H9 (cell line): ENCODE measurements around the gene LRRC61. TPM values are rescaled to one million over a fixed set of nuclear protein-coding genes. Genes with fewer than 3 reads are reported as not detected.
A peak's percentile ranks its signal among the peaks of the same experiment; 100 is the strongest.

Experiments
- DNase-seq: peaks from one replicate; pipeline ENCODE4 v3.0.0-alpha.2; 2017
- H2AFZ ChIP-seq: one replicate; pipeline ENCODE4 v1.6.1; 2013; ENCODE audit warnings: mild to moderate bottlenecking, low read length, control low read depth, moderate library complexity
- H2AK5ac ChIP-seq: 2 replicates; pipeline ENCODE4 v1.6.1; 2013; ENCODE audit warnings: low read length, control low read depth, mixed read lengths; ENCODE audit not compliant: insufficient read length
- H2BK120ac ChIP-seq: one replicate; pipeline ENCODE4 v1.6.1; 2013; ENCODE audit warnings: low read depth, mild to moderate bottlenecking, low read length, control low read depth, inconsistent platforms; ENCODE audit not compliant: poor library complexity, severe bottlenecking
- H2BK12ac ChIP-seq: 2 replicates; pipeline ENCODE4 v1.6.1; 2013; ENCODE audit warnings: low read length, control low read depth, mixed read lengths, low read depth; ENCODE audit not compliant: insufficient read length
- H2BK15ac ChIP-seq: 2 replicates; pipeline ENCODE4 v1.6.1; 2013; ENCODE audit warnings: low read depth, low read length, control low read depth
- H2BK20ac ChIP-seq: one replicate; pipeline ENCODE4 v1.6.1; 2013; ENCODE audit warnings: low read depth, mild to moderate bottlenecking, low read length, control low read depth, inconsistent platforms; ENCODE audit not compliant: poor library complexity, severe bottlenecking
- H2BK5ac ChIP-seq: 2 replicates; pipeline ENCODE4 v1.6.1; 2013; ENCODE audit warnings: low read length, control low read depth, mixed read lengths; ENCODE audit not compliant: insufficient read length
- H3K14ac ChIP-seq: 2 replicates; pipeline ENCODE4 v1.6.1; 2013; ENCODE audit warnings: low read length, control low read depth; ENCODE audit not compliant: insufficient read depth
- H3K18ac ChIP-seq: 2 replicates; pipeline ENCODE4 v1.6.1; 2013; ENCODE audit warnings: low read depth, mild to moderate bottlenecking, mixed read lengths, low read length, control low read depth; ENCODE audit not compliant: insufficient read length
- H3K23ac ChIP-seq: 2 replicates; pipeline ENCODE4 v1.6.1; 2013; ENCODE audit warnings: low read length, control low read depth, mixed read lengths, low read depth; ENCODE audit not compliant: insufficient read length
- H3K23me2 ChIP-seq: 2 replicates; pipeline ENCODE4 v1.6.1; 2013; ENCODE audit warnings: low read depth, mild to moderate bottlenecking, mixed read lengths, low read length, control low read depth; ENCODE audit not compliant: insufficient read length, poor library complexity, severe bottlenecking
- H3K27ac ChIP-seq: 2 replicates; pipeline ENCODE4 v1.5.1; 2013; ENCODE audit warnings: low read length, control low read depth, mixed read lengths, low read depth; ENCODE audit not compliant: insufficient read length
- H3K27me3 ChIP-seq: 2 replicates; pipeline ENCODE4 v1.6.1; 2013; ENCODE audit warnings: low read length, control low read depth, inconsistent platforms; ENCODE audit not compliant: insufficient read depth
- H3K4ac ChIP-seq: 2 replicates; pipeline ENCODE4 v1.6.1; 2013; ENCODE audit warnings: low read depth, mild to moderate bottlenecking, control low read depth, inconsistent platforms, low read length, moderate library complexity
- H3K4me1 ChIP-seq: 2 replicates; pipeline ENCODE4 v1.6.1; 2013; ENCODE audit warnings: low read length, control low read depth, inconsistent platforms; ENCODE audit not compliant: insufficient read depth
- H3K4me2 ChIP-seq: 2 replicates; pipeline ENCODE4 v1.6.1; 2013; ENCODE audit warnings: low read length, control low read depth, mixed read lengths; ENCODE audit not compliant: insufficient read length, insufficient read depth
- H3K56ac ChIP-seq: 2 replicates; pipeline ENCODE4 v1.6.1; 2013; ENCODE audit warnings: low read depth, mild to moderate bottlenecking, mixed read lengths, low read length, control low read depth; ENCODE audit not compliant: insufficient read length
- H3K79me1 ChIP-seq: 2 replicates; pipeline ENCODE4 v1.6.1; 2013; ENCODE audit warnings: low read depth, mild to moderate bottlenecking, moderate library complexity, low read length, control low read depth, inconsistent platforms; ENCODE audit not compliant: insufficient read depth, poor library complexity, severe bottlenecking
- H3K79me2 ChIP-seq: 2 replicates; pipeline ENCODE4 v1.6.1; 2013; ENCODE audit warnings: low read length, control low read depth, inconsistent platforms; ENCODE audit not compliant: insufficient read depth
- H3K9ac ChIP-seq: 2 replicates; pipeline ENCODE4 v1.6.1; 2013; ENCODE audit warnings: low read length, control low read depth, mixed read lengths; ENCODE audit not compliant: insufficient read length; ENCODE audit errors: extremely low read depth
- H3K9me3 ChIP-seq: one replicate; pipeline ENCODE4 v1.6.1; 2013; ENCODE audit warnings: low read depth, low read length, inconsistent platforms; ENCODE audit not compliant: control insufficient read depth
- H3T11ph ChIP-seq: one replicate; pipeline ENCODE4 v1.6.1; 2013; ENCODE audit warnings: mild to moderate bottlenecking, low read length, control low read depth, inconsistent platforms
- H4K20me1 ChIP-seq: one replicate; pipeline ENCODE4 v1.6.1; 2013; ENCODE audit not compliant: control insufficient read depth, insufficient read length, insufficient read depth
- H4K5ac ChIP-seq: 2 replicates; pipeline ENCODE4 v1.6.1; 2013; ENCODE audit warnings: low read depth, mild to moderate bottlenecking, mixed read lengths, low read length, control low read depth; ENCODE audit not compliant: insufficient read length
- H4K8ac ChIP-seq: replicated peaks from 2 replicates; pipeline ENCODE4 v1.6.1; 2013; ENCODE audit warnings: low read length, control low read depth, mixed read lengths, low read depth; ENCODE audit not compliant: insufficient read length
- H4K91ac ChIP-seq: 2 replicates; pipeline ENCODE4 v1.6.1; 2013; ENCODE audit warnings: low read depth, mild to moderate bottlenecking, moderate library complexity, mixed read lengths, low read length, control low read depth; ENCODE audit not compliant: insufficient read length
- H3K27ac Mint-ChIP-seq, 3 experiments: 2 replicates in 2 of 3; 3 replicates in 1 of 3; pipeline ENCODE4 v1.8.0; 2020 to 2021; ENCODE audit warnings: mixed read lengths in 3 of 3, mild to moderate bottlenecking in 1 of 3, moderate library complexity in 1 of 3
- H3K27me3 Mint-ChIP-seq: 2 replicates; pipeline ENCODE4 v1.8.0; 2021; ENCODE audit warnings: low read depth, mild to moderate bottlenecking, moderate library complexity, mixed read lengths
- H3K36me3 Mint-ChIP-seq, 3 experiments: 2 replicates in 2 of 3; 3 replicates in 1 of 3; pipeline ENCODE4 v1.8.0; 2020 to 2021; ENCODE audit warnings: low read depth in 3 of 3, mixed read lengths in 3 of 3; ENCODE audit not compliant: insufficient read depth in 1 of 3
- H3K4me1 Mint-ChIP-seq, 2 experiments: 2 replicates each; pipeline ENCODE4 v1.8.0; 2020; ENCODE audit warnings: mixed read lengths in 2 of 2
- H3K4me3 Mint-ChIP-seq, 2 experiments: 2 replicates in 1 of 2; 3 replicates in 1 of 2; pipeline ENCODE4 v1.8.0; 2020 to 2021; ENCODE audit warnings: mild to moderate bottlenecking in 2 of 2, mixed read lengths in 2 of 2, moderate library complexity in 1 of 2
- H3K9me3 Mint-ChIP-seq, 2 experiments: 2 replicates in 1 of 2; 3 replicates in 1 of 2; pipeline ENCODE4 v1.8.0; 2020; ENCODE audit warnings: mild to moderate bottlenecking in 2 of 2, mixed read lengths in 2 of 2, moderate library complexity in 1 of 2
- WGBS: extraction: QIAGEN DNeasy Blood & Tissue Kit; methylation state at CpG from one replicate; pipeline ENCODE4 v1.1.7; 2013; ENCODE audit warnings: missing lambda C conversion rate, low lambda C conversion rate, mixed read lengths; ENCODE audit not compliant: insufficient read length; ENCODE audit errors: extremely low coverage; 5-methylcytosine and 5-hydroxymethylcytosine counted together
- total RNA-seq: library from RNA; stranded (reverse); gene quantifications from 2 replicates; pipeline ENCODE4 v1.2.1, GENCODE V29; 2021
- TF ChIP-seq, protein P1 (sequence below): fragments of 200-600 bp; sonication (generic); conservative IDR thresholded peaks from 3 replicates; pipeline ENCODE4 v1.8.0; 2021; ENCODE audit warnings: antibody characterized with exemption, mild to moderate bottlenecking

The LRRC61 gene
- total RNA-seq, 1 experiment from 2014 or later = 24.4 TPM

DNA sequence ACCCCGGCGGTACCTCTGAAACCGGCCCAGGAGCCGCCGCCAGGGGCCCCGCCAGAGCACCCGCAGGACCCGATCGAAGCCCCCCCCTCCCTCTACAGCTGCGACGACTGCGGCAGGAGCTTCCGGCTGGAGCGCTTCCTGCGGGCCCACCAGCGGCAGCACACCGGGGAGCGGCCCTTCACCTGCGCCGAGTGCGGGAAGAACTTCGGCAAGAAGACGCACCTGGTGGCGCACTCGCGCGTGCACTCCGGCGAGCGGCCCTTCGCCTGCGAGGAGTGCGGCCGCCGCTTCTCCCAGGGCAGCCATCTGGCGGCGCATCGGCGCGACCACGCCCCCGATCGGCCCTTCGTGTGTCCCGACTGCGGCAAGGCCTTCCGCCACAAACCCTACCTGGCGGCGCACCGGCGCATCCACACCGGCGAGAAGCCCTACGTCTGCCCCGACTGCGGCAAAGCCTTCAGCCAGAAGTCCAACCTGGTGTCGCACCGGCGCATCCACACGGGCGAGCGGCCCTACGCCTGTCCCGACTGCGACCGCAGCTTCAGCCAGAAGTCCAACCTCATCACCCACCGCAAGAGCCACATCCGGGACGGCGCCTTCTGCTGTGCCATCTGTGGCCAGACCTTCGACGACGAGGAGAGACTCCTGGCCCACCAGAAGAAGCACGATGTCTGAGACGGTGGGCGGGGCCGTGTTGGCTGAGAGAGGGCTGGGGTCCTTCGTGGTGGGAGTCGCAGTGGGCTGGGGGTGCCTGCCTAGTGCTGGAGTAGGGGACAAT is 49.3 kb downstream of the LRRC61 start:
- H3K9me3 ChIP-seq = no peaks in the 10 kb centered on the region
- H3K4me1 Mint-ChIP-seq = peaks cover 54 to 66% of the 10 kb centered on the region in 2 experiments
- H3K27ac Mint-ChIP-seq = peak overlapping the region in 2 of 3 experiments; percentile 10 to 94; a peak in 3 of 7 replicates
- no peak overlapping the region for H3K18ac ChIP-seq
- peaks cover 10% of the 10 kb centered on the region; the same call in 1 of the 2 replicates for H3K4me1 ChIP-seq
- no peak overlapping the region for H3T11ph ChIP-seq
- H2AK5ac ChIP-seq = no peak overlapping the region
- H3K27me3 ChIP-seq = no peaks in the 10 kb centered on the region
- H3K4ac ChIP-seq = no peak overlapping the region
- peaks cover 16% of the 10 kb centered on the region for H3K23me2 ChIP-seq
- peaks cover 7% of the 10 kb centered on the region for H3K79me1 ChIP-seq
- peak; percentile 65 for DNase-seq
- H2BK5ac ChIP-seq = no peak overlapping the region
- no peak overlapping the region for H4K8ac ChIP-seq
- H4K91ac ChIP-seq = no peak overlapping the region
- no peaks in the 10 kb centered on the region for H3K9me3 Mint-ChIP-seq
- TF ChIP-seq, protein P1, sequence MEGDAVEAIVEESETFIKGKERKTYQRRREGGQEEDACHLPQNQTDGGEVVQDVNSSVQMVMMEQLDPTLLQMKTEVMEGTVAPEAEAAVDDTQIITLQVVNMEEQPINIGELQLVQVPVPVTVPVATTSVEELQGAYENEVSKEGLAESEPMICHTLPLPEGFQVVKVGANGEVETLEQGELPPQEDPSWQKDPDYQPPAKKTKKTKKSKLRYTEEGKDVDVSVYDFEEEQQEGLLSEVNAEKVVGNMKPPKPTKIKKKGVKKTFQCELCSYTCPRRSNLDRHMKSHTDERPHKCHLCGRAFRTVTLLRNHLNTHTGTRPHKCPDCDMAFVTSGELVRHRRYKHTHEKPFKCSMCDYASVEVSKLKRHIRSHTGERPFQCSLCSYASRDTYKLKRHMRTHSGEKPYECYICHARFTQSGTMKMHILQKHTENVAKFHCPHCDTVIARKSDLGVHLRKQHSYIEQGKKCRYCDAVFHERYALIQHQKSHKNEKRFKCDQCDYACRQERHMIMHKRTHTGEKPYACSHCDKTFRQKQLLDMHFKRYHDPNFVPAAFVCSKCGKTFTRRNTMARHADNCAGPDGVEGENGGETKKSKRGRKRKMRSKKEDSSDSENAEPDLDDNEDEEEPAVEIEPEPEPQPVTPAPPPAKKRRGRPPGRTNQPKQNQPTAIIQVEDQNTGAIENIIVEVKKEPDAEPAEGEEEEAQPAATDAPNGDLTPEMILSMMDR = no peak
- WGBS = no CpG with 5 or more reads among the region's 79 CpGs
- no peak overlapping the region for H4K5ac ChIP-seq
- H2BK20ac ChIP-seq = no peak overlapping the region
- no peaks in the 10 kb centered on the region; the same call in 1 of the 2 replicates for H3K27me3 Mint-ChIP-seq
- no peak overlapping the region for H3K4me3 Mint-ChIP-seq
- no peak overlapping the region for H3K4me2 ChIP-seq
- no peak overlapping the region for H2AFZ ChIP-seq
- no peak overlapping the region for H2BK12ac ChIP-seq
- no peak overlapping the region for H3K9ac ChIP-seq
- H3K23ac ChIP-seq = no peak overlapping the region
- 0 out of 2 replicates have a peak overlapping the region, but pooled peaks have one; percentile 4 for H2BK15ac ChIP-seq
- H2BK120ac ChIP-seq = no peak overlapping the region
- no peak overlapping the region for H3K56ac ChIP-seq
- no peak overlapping the region for H3K27ac ChIP-seq
- no peaks in the 10 kb centered on the region for H4K20me1 ChIP-seq
- peaks cover 30 to 54% (median 43%) of the 10 kb centered on the region in 3 experiments; a peak in 6 of 7 replicates for H3K36me3 Mint-ChIP-seq
- peaks cover 12% of the 10 kb centered on the region; the same call in 1 of the 2 replicates for H3K79me2 ChIP-seq
- H3K14ac ChIP-seq = no peak overlapping the region; the same call in 1 of the 2 replicates
